Psoas muscle (tissue), 8 donors: ENCODE measurements around the gene SORBS1. TPM values are rescaled to one million over a fixed set of nuclear protein-coding genes. Genes with fewer than 3 reads are reported as not detected.

Experiments used
- ATAC-seq, 4 donors: fragments of 200-7000 bp; cut with Tn5 transposase; one replicate each; pipeline ENCODE4 v1.9.1; 2020; ENCODE audit warnings: moderate library complexity in 3 of 4, mild to moderate bottlenecking in 2 of 4
- DNase-seq, 2 donors: peaks; one replicate each; pipeline ENCODE4 v3.0.0-alpha.2; 2020
- H3K27ac ChIP-seq: fragments of 200-600 bp; one replicate; pipeline ENCODE4 v1.8.0; 2022
- H3K27me3 ChIP-seq, 3 donors: fragments of 200-600 bp in 1 of 3; one replicate each; pipeline versions ENCODE4 v1.6.1 to v1.8.0; 2013 to 2022; ENCODE audit warnings: low read length in 2 of 3, mild to moderate bottlenecking in 2 of 3, moderate library complexity in 1 of 3; ENCODE audit not compliant: insufficient read depth in 3 of 3
- H3K36me3 ChIP-seq, 2 donors: fragments of 200-600 bp in 1 of 2; one replicate each; pipeline versions ENCODE4 v1.6.1 to v1.8.0; 2013 to 2022; ENCODE audit warnings: low read depth in 1 of 2, mild to moderate bottlenecking in 1 of 2, moderate library complexity in 1 of 2; ENCODE audit not compliant: insufficient read depth in 1 of 2
- H3K4me1 ChIP-seq: fragments of 200-600 bp; one replicate; pipeline ENCODE4 v1.8.0; 2022
- H3K4me3 ChIP-seq: fragments of 200-600 bp; one replicate; pipeline ENCODE4 v1.8.0; 2022; ENCODE audit warnings: mild to moderate bottlenecking
- H3K9me3 ChIP-seq: fragments of 200-600 bp; one replicate; pipeline ENCODE4 v1.8.0; 2022
- WGBS, 3 donors: extraction: QIAGEN DNeasy Blood & Tissue Kit; methylation state at CpG; one replicate each; pipeline versions ENCODE4 v1.1.6 to v1.1.7; 2013; 5-methylcytosine and 5-hydroxymethylcytosine counted together
- intact Hi-C, 2 donors: fragments of 100-400 bp; cut with DNase I; formaldehyde crosslinking; loops; one replicate each; pipeline versions ENCODE4 v1.11.0 to v1.14.2; 2022
- polyA plus RNA-seq, 3 donors: library from polyadenylated mRNA; stranded (reverse); fragments of 200-250 nt; gene quantifications; one replicate each; pipeline ENCODE4 v1.2.3, GENCODE V29; 2013
- total RNA-seq, 4 donors: library from RNA; stranded (reverse); fragmentation: NEBNext Ultra II Directional in 2 of 4; extraction: Animal tissue kit (Norgen Biotek cat#: 25700) in 2 of 4; gene quantifications; one replicate each; pipeline versions ENCODE4 v1.2.1 to v1.2.4, GENCODE V29; 2021 to 2023
- TF ChIP-seq, protein P1 (sequence below): fragments of 200-600 bp; IDR thresholded peaks from one replicate; pipeline ENCODE4 v1.8.0; 2022; ENCODE audit warnings: antibody characterized with exemption
- donor health status: healthy with polysubstance abuse.
- donor health status: DM: no; HTN: no; CAD: no; lungs with moderate emphysema.
- donor health status: Bipolar disorder and iron deficiency.
- donor health status: healthy.
- donor health status: DM: yes; HTN: yes; CAD: no.
- donor health status: DM: no; HTN: no; CAD: no.
- donor health status: DM: no; HTN: no; CAD: no.
- donor health status: DM: yes; HTN: yes; CAD: no.

Gene SORBS1
- total and polyA plus RNA-seq, 7 donors = 17.3 to 306 (median 145) TPM

DNA sequence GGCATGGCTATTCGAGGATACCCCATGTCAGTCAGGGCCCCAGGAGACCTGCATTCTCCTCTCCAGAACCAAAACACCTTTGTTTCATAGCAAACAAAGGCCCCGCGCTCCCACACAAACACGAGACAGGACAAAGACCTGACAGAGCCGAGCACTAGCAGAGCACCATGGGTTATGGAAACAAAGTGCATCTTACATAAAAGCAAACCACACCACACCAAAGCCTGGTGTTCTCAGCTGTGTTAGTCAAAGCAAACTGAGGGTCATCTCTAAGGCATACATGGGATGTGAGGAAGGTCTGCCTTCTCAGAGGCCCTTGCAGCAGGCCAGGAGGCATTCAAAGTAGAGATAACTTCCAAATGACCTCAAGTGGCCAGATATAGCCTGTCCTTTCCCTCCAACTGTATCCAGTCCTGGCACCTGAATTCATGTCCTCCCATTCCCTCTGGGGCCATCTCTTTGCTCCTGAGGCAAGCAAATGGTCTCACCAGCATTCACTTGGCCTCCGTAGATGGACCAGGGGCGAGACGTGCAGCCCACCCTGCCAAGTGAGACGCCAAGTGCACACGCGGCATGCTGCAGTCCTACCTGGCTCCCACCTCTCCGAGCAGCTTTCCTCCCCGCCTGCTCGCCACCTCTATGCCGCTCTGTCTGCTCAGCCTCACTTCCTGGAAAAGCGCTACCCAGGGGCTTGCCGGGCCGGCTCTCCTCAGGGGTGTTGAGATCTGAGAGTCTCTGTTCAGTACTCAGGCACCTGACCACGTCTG is 225.1 kb downstream of the SORBS1 start:
- Histone ChIP-seq H3K9me3 (no peaks in the 10 kb centered on the region), H3K4me3 (no peak overlapping the region), H3K27ac (peak overlapping the region; percentile 83), H3K4me1 (peaks cover 25% of the 10 kb centered on the region), H3K36me3 (peaks cover 0 to 77% of the 10 kb centered on the region in 2 donors), H3K27me3 (no peaks in the 10 kb centered on the region)
- peak; percentile 41 to 52 (median 50) for ATAC-seq
- WGBS, 3 donors = 77 to 86% (median 83%) methylated on average over 19 of the region's 19 CpGs
- TF ChIP-seq, protein P1, sequence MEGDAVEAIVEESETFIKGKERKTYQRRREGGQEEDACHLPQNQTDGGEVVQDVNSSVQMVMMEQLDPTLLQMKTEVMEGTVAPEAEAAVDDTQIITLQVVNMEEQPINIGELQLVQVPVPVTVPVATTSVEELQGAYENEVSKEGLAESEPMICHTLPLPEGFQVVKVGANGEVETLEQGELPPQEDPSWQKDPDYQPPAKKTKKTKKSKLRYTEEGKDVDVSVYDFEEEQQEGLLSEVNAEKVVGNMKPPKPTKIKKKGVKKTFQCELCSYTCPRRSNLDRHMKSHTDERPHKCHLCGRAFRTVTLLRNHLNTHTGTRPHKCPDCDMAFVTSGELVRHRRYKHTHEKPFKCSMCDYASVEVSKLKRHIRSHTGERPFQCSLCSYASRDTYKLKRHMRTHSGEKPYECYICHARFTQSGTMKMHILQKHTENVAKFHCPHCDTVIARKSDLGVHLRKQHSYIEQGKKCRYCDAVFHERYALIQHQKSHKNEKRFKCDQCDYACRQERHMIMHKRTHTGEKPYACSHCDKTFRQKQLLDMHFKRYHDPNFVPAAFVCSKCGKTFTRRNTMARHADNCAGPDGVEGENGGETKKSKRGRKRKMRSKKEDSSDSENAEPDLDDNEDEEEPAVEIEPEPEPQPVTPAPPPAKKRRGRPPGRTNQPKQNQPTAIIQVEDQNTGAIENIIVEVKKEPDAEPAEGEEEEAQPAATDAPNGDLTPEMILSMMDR = no peak
- DNase-seq = no peak
- intact Hi-C loops = no loop called here

DNA sequence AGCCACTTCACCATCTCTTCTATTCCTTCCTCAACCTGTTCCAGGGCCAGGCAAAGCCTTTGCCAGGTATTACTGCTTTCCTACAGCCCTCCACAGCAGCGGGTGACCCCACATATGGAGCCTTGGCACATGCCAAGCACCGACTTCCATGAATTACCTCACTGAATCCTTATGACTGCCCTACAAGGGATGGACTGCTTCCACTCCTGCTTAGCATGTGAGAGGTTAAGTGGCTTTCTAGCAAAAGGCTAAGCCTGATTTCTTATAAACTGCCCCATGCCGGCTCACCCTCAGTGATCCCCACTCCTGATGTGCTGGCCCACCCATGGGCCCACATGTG is 226.4 kb downstream of the SORBS1 start:
- no peak overlapping the region for H3K4me3 ChIP-seq
- peaks cover 25% of the 10 kb centered on the region for H3K4me1 ChIP-seq
- DNase-seq (no peak), ATAC-seq (peak in 3 of 4 donors; percentile 11 to 27 (median 18))
- no peaks in the 10 kb centered on the region for H3K9me3 ChIP-seq
- intact Hi-C loops = no loop called here
- H3K27me3 ChIP-seq = no peaks in the 10 kb centered on the region
- WGBS, 3 donors = 57 to 71% (median 69%) methylated on average over 3 of the region's 3 CpGs
- peaks cover 0 to 69% of the 10 kb centered on the region in 2 donors for H3K36me3 ChIP-seq
- TF ChIP-seq, protein P1 = no peak
- H3K27ac ChIP-seq = peak overlapping the region; percentile 83

DNA sequence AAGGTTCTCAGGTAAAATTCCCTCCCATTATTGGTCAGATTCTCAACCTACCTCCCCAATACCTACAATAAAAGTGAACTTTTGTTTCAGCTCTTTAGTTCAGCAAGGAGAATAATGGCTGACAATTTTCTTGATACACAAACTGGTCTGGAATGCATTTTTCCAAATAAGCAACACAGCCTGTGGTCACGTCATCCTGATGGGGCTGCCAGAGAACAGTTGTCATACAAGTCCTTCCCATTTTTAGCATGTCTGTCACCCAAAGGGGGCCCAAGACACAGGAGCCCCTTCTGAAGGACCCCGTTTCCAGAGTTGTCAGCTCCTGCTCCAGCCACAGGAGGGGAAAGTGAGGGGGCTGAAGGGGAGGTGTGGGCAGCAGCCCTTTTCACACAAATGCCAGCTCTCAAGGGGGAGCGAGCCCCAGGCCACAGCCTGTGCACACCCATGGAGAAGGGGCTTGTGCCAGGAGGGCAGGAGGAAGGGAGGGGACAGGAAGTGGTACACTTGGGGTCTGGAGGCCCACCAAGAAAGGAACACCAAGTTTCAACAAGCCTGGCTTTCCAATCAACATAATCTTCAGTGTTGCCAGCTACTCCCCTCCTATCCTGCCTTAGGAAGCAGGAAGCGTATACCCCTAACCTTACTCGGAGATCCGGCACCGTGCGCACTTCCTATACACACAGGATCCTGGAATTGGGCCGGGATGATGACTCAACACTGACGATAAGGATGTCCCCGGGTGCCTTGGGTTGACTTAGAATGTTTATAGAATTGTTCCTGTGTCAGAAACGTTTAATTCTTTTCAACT is 227.0 kb downstream of the SORBS1 start:
- 57 to 63% (median 58%) methylated on average over 12 of the region's 12 CpGs for WGBS, 3 donors
- peaks cover 0 to 63% of the 10 kb centered on the region in 2 donors for H3K36me3 ChIP-seq

DNA sequence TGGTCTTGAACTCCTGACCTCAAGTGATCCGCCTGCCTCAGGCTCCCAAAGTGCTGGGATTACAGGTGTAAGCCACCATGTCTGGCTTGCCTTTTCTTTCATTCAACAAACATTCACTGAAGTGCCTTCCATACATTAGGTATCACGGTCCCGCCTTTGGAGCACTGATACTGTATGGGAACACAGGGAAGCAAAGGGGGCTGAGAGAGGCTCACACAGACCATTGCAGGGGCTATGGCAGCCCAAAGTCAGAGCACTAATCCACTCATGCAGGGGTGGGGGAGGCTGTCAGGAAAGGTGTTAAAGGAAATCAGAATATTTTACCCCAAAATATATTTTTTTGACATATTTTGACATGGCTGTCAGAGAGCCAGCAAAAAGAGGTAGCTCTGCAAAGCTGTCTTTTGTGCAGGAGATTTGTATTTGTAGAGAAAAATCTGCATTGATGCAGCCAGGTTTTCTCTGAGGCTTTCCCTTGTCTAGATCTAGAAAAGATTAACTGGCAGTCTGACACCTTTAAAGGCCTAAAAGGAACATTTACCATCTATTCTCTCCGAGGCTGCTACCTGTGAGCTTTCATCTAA is 228.4 kb downstream of the SORBS1 start:
- H3K4me1 ChIP-seq = peaks cover 39% of the 10 kb centered on the region
- intact Hi-C loops = no loop called here
- no peaks in the 10 kb centered on the region for H3K9me3 ChIP-seq

More for the DNA sequence above, 227.0 kb downstream of the SORBS1 start:
- peak; percentile 48 to 65 (median 60) for ATAC-seq
- H3K27me3 ChIP-seq = no peaks in the 10 kb centered on the region
- no peak overlapping the region for H3K4me3 ChIP-seq
- H3K9me3 ChIP-seq = no peaks in the 10 kb centered on the region
- H3K27ac ChIP-seq = peak overlapping the region; percentile 83
- peaks cover 25% of the 10 kb centered on the region for H3K4me1 ChIP-seq
- peak; percentile 64 to 67 for DNase-seq
- intact Hi-C loops = no loop called here
- TF ChIP-seq, protein P1 = no peak

More for the DNA sequence above, 228.4 kb downstream of the SORBS1 start:
- Histone ChIP-seq H3K27ac (peak overlapping the region; percentile 83), H3K4me3 (no peak overlapping the region), H3K36me3 (peaks cover 0 to 49% of the 10 kb centered on the region in 2 donors), H3K27me3 (no peaks in the 10 kb centered on the region)
- ATAC-seq = no peak
- WGBS, 3 donors = 94 to 95% (median 95%) methylated on average over 4 of the region's 4 CpGs
- no peak for DNase-seq
- TF ChIP-seq, protein P1 = no peak
